GM21825 (cell line): ENCODE results near the gene TYW5.

Source experiments
- ATAC-seq: cut with Tn5 transposase; IDR thresholded peaks from one replicate; pipeline ENCODE4 v1.9.1; 2021; ENCODE audit warnings: mild to moderate bottlenecking, moderate library complexity; ENCODE audit not compliant: unreplicated experiment

TYW5 gene

GRCh38 chr2:199955339-199956061 lies at the start of gene TYW5, which contains the start of gene MAIP1:
Gene TYW5, minus strand, starts transcription at chr2:199955491. Its CDS starts 21 bp downstream, at chr2:199955470.
Gene MAIP1, plus strand, starts transcription at chr2:199955582. Its CDS starts 217 bp downstream, at chr2:199955799.
- peak; percentile 85 for ATAC-seq

GRCh38 chr2:200003444-200003843 lies 48.2 kb upstream of the TYW5 start:
- no peak for ATAC-seq

GRCh38 chr2:200000444-200001163 lies 45.3 kb upstream of the TYW5 start:
- no peak for ATAC-seq

- ATAC-seq: no peak
These were observed 43.9 kb upstream of the TYW5 start for GRCh38 chr2:199999166-199999565.

GRCh38 chr2:199997296-199997695 lies 42.0 kb upstream of the TYW5 start:
- ATAC-seq: no peak

- no peak for ATAC-seq
These were observed 39.6 kb upstream of the TYW5 start for GRCh38 chr2:199994896-199995295.

- ATAC-seq: no peak
These were observed 39.1 kb upstream of the TYW5 start for GRCh38 chr2:199994371-199994770.

GRCh38 chr2:199992296-199992695 lies 37.0 kb upstream of the TYW5 start:
- ATAC-seq: no peak

GRCh38 chr2:199991691-199992090 lies 36.4 kb upstream of the TYW5 start:
- no peak for ATAC-seq

GRCh38 chr2:199989822-199990221 lies 34.5 kb upstream of the TYW5 start:
- no peak for ATAC-seq

GRCh38 chr2:199988151-199988550 lies 32.9 kb upstream of the TYW5 start:
- no peak for ATAC-seq

GRCh38 chr2:199987586-199987985 lies 32.3 kb upstream of the TYW5 start:
- no peak for ATAC-seq

- ATAC-seq: peak; percentile 79
These were observed 30.4 kb upstream of the TYW5 start for GRCh38 chr2:199985625-199986207.

- no peak for ATAC-seq
These were observed 29.5 kb upstream of the TYW5 start for GRCh38 chr2:199984755-199985154.

GRCh38 chr2:199984159-199984558 lies 28.9 kb upstream of the TYW5 start:
- ATAC-seq: no peak

- ATAC-seq: no peak
These were observed 28.2 kb upstream of the TYW5 start for GRCh38 chr2:199983534-199983933.

- no peak for ATAC-seq
These were observed 27.0 kb upstream of the TYW5 start for GRCh38 chr2:199982126-199982843.

GRCh38 chr2:199979832-199980628 lies 24.7 kb upstream of the TYW5 start:
- no peak for ATAC-seq

- no peak for ATAC-seq
These were observed 24.1 kb upstream of the TYW5 start for GRCh38 chr2:199979398-199979797.

- peak; percentile 80 for ATAC-seq
These were observed 22.7 kb upstream of the TYW5 start for GRCh38 chr2:199977984-199978415.
